Measurements from ENCODE around the gene PRDM16.

Gene PRDM16

DNA sequence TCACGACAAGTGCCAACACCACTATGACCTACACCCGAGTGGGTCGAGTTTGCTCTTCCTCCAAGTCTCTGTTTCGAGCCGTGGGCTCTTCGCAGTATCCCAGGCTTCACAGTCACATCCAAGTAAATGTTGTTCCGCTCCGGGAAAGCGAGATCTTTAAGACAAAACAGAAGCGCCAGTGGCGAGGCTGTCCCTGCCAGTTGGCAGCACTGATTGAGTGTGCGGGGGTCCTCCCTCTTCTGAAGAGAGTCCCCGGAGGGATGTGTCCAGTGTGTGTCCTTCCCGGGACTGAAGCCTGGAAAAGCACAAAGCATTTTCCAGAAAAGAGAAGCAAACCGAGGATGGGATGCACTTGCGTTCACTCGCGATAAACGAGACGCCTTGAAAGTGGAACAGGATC lies 158.9 kb downstream of the PRDM16 start:
- H3K4me3 ChIP-seq (ENCODE audit: low read length in 2 of 2): no peak overlapping the region
- peak overlapping the region; percentile 92 for H3K18ac ChIP-seq (ENCODE audit: low read length)
- H3K4me1 ChIP-seq (ENCODE audit: control insufficient read depth in 2 of 2, insufficient read depth in 1 of 2, low read depth in 1 of 2, low read length in 2 of 2): peaks cover 0 to 31% of the 10 kb centered on the region in 2 donors
- H4K91ac ChIP-seq (ENCODE audit: low read depth, low read length, poor library complexity): no peak overlapping the region
- no peaks in the 10 kb centered on the region for H3K79me1 ChIP-seq (ENCODE audit: low read depth, low read length)
- H2AFZ ChIP-seq (ENCODE audit: low read length): no peak overlapping the region
- H2BK5ac ChIP-seq (ENCODE audit: low read length): no peak overlapping the region
- no peak overlapping the region for H3K4ac ChIP-seq (ENCODE audit: low read length)
- H3K4me2 ChIP-seq (ENCODE audit: insufficient read depth, low read length, poor library complexity, severe bottlenecking): no peak overlapping the region
- H3K9ac ChIP-seq (ENCODE audit: low read depth, low read length, poor library complexity): no peak overlapping the region
- no peak overlapping the region for H3K14ac ChIP-seq (ENCODE audit: low read length)
- peaks cover 0 to 99% (median 0%) of the 10 kb centered on the region in 3 experiments for H3K27me3 ChIP-seq (ENCODE audit: control insufficient read depth in 3 of 3, insufficient read depth in 3 of 3, low read depth in 1 of 3, low read length in 3 of 3)
- H2BK120ac ChIP-seq (ENCODE audit: low read depth, low read length): no peak overlapping the region
- no CpG with 5 or more reads among the region's 20 CpGs for WGBS, 2 donors (ENCODE audit: extremely low coverage in 2 of 2, insufficient read length in 2 of 2, insufficient replicate concordance in 1 of 2)
- H3K27ac ChIP-seq (replicated peaks; ENCODE audit: low read length): no peak overlapping the region
- H3K9me3 ChIP-seq (replicated peaks in 1 of 2; ENCODE audit: control insufficient read depth in 2 of 2, insufficient read depth in 1 of 2, low read depth in 1 of 2, low read length in 2 of 2): no peaks in the 10 kb centered on the region
- DNase-seq (ENCODE audit: low spot score): no peak
- no peaks in the 10 kb centered on the region for H3K36me3 ChIP-seq (replicated peaks in 1 of 2; ENCODE audit: control insufficient read depth in 2 of 2, insufficient read depth in 2 of 2, low read length in 2 of 2)
- peak overlapping the region; percentile 73 for H2AK5ac ChIP-seq (ENCODE audit: low read depth, low read length)
- no peak overlapping the region for H4K8ac ChIP-seq (ENCODE audit: low read depth, low read length)
- peak overlapping the region; percentile 52 for H2BK15ac ChIP-seq (ENCODE audit: low read length)
- H3K23ac ChIP-seq (ENCODE audit: low read depth, low read length, poor library complexity): no peak overlapping the region
- H2BK12ac ChIP-seq (ENCODE audit: low read length): no peak overlapping the region

DNA sequence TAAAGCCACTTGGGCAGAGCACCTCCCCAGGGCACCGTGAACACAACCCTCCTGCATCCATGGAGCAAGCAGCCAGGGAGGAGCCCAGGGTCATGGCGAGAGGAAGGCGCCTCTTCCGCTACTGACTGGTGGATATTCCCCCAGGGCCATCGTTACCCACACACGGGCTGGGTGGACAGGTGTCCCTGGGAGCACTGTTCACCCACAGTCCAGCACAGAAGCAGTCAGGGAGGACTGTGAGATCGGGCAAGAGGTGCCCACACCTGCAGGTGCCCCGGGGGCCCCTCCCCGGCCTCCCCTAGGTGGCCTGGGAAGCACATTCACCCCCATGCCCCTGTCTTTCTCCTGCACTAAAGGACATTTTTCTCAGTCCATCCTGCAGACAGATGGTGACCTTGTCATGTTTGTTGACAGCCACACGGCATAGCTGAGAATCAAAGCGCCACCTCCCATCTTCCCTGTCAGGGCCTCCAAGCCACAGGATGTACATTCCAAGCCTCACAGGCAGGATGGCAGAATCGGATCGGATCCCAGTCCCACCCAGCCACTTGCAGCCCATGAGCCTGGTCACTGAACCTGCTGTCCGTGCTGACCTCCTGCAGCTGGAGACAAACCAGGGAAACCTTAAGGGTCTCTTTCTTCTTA lies 160.2 kb downstream of the PRDM16 start:
- H3K27me3 ChIP-seq (ENCODE audit: control insufficient read depth in 3 of 3, insufficient read depth in 3 of 3, low read depth in 1 of 3, low read length in 3 of 3): peaks cover 0 to 99% (median 0%) of the 10 kb centered on the region in 3 experiments
- H3K4me2 ChIP-seq (ENCODE audit: insufficient read depth, low read length, poor library complexity, severe bottlenecking): no peak overlapping the region
- H3K23ac ChIP-seq (ENCODE audit: low read depth, low read length, poor library complexity): no peak overlapping the region
- H3K4me1 ChIP-seq (ENCODE audit: control insufficient read depth in 2 of 2, insufficient read depth in 1 of 2, low read depth in 1 of 2, low read length in 2 of 2): peaks cover 0 to 29% of the 10 kb centered on the region in 2 donors
- peak overlapping the region; percentile 83 for H2BK15ac ChIP-seq (ENCODE audit: low read length)
- no peak overlapping the region for H2BK5ac ChIP-seq (ENCODE audit: low read length)
- H3K14ac ChIP-seq (ENCODE audit: low read length): peak overlapping the region; percentile 48
- H3K9me3 ChIP-seq (replicated peaks in 1 of 2; ENCODE audit: control insufficient read depth in 2 of 2, insufficient read depth in 1 of 2, low read depth in 1 of 2, low read length in 2 of 2): no peaks in the 10 kb centered on the region
- no peak overlapping the region for H3K4ac ChIP-seq (ENCODE audit: low read length)
- no peak for DNase-seq (ENCODE audit: low spot score)
- H4K91ac ChIP-seq (ENCODE audit: low read depth, low read length, poor library complexity): no peak overlapping the region
- no peak overlapping the region for H2BK120ac ChIP-seq (ENCODE audit: low read depth, low read length)
- no peaks in the 10 kb centered on the region for H3K79me1 ChIP-seq (ENCODE audit: low read depth, low read length)
- H3K9ac ChIP-seq (ENCODE audit: low read depth, low read length, poor library complexity): no peak overlapping the region
- WGBS, 2 donors (ENCODE audit: extremely low coverage in 2 of 2, insufficient read length in 2 of 2, insufficient replicate concordance in 1 of 2): no CpG with 5 or more reads among the region's 14 CpGs
- H3K36me3 ChIP-seq (replicated peaks in 1 of 2; ENCODE audit: control insufficient read depth in 2 of 2, insufficient read depth in 2 of 2, low read length in 2 of 2): no peaks in the 10 kb centered on the region
- no peak overlapping the region for H2BK12ac ChIP-seq (ENCODE audit: low read length)
- peak overlapping the region; percentile 50 for H3K18ac ChIP-seq (ENCODE audit: low read length)
- no peak overlapping the region for H3K27ac ChIP-seq (replicated peaks; ENCODE audit: low read length)
- peak overlapping the region; percentile 73 for H2AK5ac ChIP-seq (ENCODE audit: low read depth, low read length)
- no peak overlapping the region for H2AFZ ChIP-seq (ENCODE audit: low read length)
- H4K8ac ChIP-seq (ENCODE audit: low read depth, low read length): no peak overlapping the region
- no peak overlapping the region for H3K4me3 ChIP-seq (ENCODE audit: low read length in 2 of 2)

- H3K79me1 ChIP-seq (ENCODE audit: low read depth, low read length): no peaks in the 10 kb centered on the region
- H3K4me1 ChIP-seq (ENCODE audit: control insufficient read depth in 2 of 2, insufficient read depth in 1 of 2, low read depth in 1 of 2, low read length in 2 of 2): peaks cover 0 to 30% of the 10 kb centered on the region in 2 donors
- H3K36me3 ChIP-seq (replicated peaks in 1 of 2; ENCODE audit: control insufficient read depth in 2 of 2, insufficient read depth in 2 of 2, low read length in 2 of 2): no peaks in the 10 kb centered on the region
- H4K91ac ChIP-seq (ENCODE audit: low read depth, low read length, poor library complexity): no peak overlapping the region
- no peak for DNase-seq (ENCODE audit: low spot score)
- H3K4me2 ChIP-seq (ENCODE audit: insufficient read depth, low read length, poor library complexity, severe bottlenecking): no peak overlapping the region
- H3K27ac ChIP-seq (replicated peaks; ENCODE audit: low read length): no peak overlapping the region
- no peak overlapping the region for H3K4ac ChIP-seq (ENCODE audit: low read length)
- peak overlapping the region; percentile 48 for H3K23ac ChIP-seq (ENCODE audit: low read depth, low read length, poor library complexity)
- H3K27me3 ChIP-seq (ENCODE audit: control insufficient read depth in 3 of 3, insufficient read depth in 3 of 3, low read depth in 1 of 3, low read length in 3 of 3): peaks cover 0 to 98% (median 0%) of the 10 kb centered on the region in 3 experiments
- H2AK5ac ChIP-seq (ENCODE audit: low read depth, low read length): peak overlapping the region; percentile 47
- H2BK120ac ChIP-seq (ENCODE audit: low read depth, low read length): no peak overlapping the region
- no peak overlapping the region for H3K4me3 ChIP-seq (ENCODE audit: low read length in 2 of 2)
- H4K8ac ChIP-seq (ENCODE audit: low read depth, low read length): no peak overlapping the region
- H3K9me3 ChIP-seq (replicated peaks in 1 of 2; ENCODE audit: control insufficient read depth in 2 of 2, insufficient read depth in 1 of 2, low read depth in 1 of 2, low read length in 2 of 2): no peaks in the 10 kb centered on the region
- no peak overlapping the region for H2AFZ ChIP-seq (ENCODE audit: low read length)
- no CpG with 5 or more reads among the region's 15 CpGs for WGBS, 2 donors (ENCODE audit: extremely low coverage in 2 of 2, insufficient read length in 2 of 2, insufficient replicate concordance in 1 of 2)
- peak overlapping the region; percentile 14 for H2BK12ac ChIP-seq (ENCODE audit: low read length)
- H2BK5ac ChIP-seq (ENCODE audit: low read length): no peak overlapping the region
- peak overlapping the region; percentile 39 for H3K14ac ChIP-seq (ENCODE audit: low read length)
- H3K18ac ChIP-seq (ENCODE audit: low read length): peak overlapping the region; percentile 79
- peak overlapping the region; percentile 36 for H3K9ac ChIP-seq (ENCODE audit: low read depth, low read length, poor library complexity)
- no peak overlapping the region for H2BK15ac ChIP-seq (ENCODE audit: low read length)
Measured at GRCh38 chr1:3230553-3230952, 161.6 kb downstream of the PRDM16 start.

GRCh38 chr1:3231245-3231644 lies 162.2 kb downstream of the PRDM16 start:
- no peak overlapping the region for H3K4ac ChIP-seq (ENCODE audit: low read length)
- peak overlapping the region; percentile 61 for H2AK5ac ChIP-seq (ENCODE audit: low read depth, low read length)
- no CpG with 5 or more reads among the region's 24 CpGs for WGBS, 2 donors (ENCODE audit: extremely low coverage in 2 of 2, insufficient read length in 2 of 2, insufficient replicate concordance in 1 of 2)

More at GRCh38 chr1:3231245-3231644, 162.2 kb downstream of the PRDM16 start:
- H3K9me3 ChIP-seq (replicated peaks in 1 of 2; ENCODE audit: control insufficient read depth in 2 of 2, insufficient read depth in 1 of 2, low read depth in 1 of 2, low read length in 2 of 2): no peaks in the 10 kb centered on the region
- H3K36me3 ChIP-seq (replicated peaks in 1 of 2; ENCODE audit: control insufficient read depth in 2 of 2, insufficient read depth in 2 of 2, low read length in 2 of 2): no peaks in the 10 kb centered on the region
- no peak overlapping the region for H3K4me2 ChIP-seq (ENCODE audit: insufficient read depth, low read length, poor library complexity, severe bottlenecking)
- peak overlapping the region; percentile 73 for H3K18ac ChIP-seq (ENCODE audit: low read length)
- DNase-seq (ENCODE audit: low spot score): no peak
- H3K14ac ChIP-seq (ENCODE audit: low read length): no peak overlapping the region
- H3K27me3 ChIP-seq (ENCODE audit: control insufficient read depth in 3 of 3, insufficient read depth in 3 of 3, low read depth in 1 of 3, low read length in 3 of 3): peaks cover 0 to 91% (median 0%) of the 10 kb centered on the region in 3 experiments
- H3K23ac ChIP-seq (ENCODE audit: low read depth, low read length, poor library complexity): peak overlapping the region; percentile 47
- no peak overlapping the region for H2BK5ac ChIP-seq (ENCODE audit: low read length)
- H3K9ac ChIP-seq (ENCODE audit: low read depth, low read length, poor library complexity): no peak overlapping the region
- H2AFZ ChIP-seq (ENCODE audit: low read length): no peak overlapping the region
- no peak overlapping the region for H3K4me3 ChIP-seq (ENCODE audit: low read length in 2 of 2)
- no peaks in the 10 kb centered on the region for H3K79me1 ChIP-seq (ENCODE audit: low read depth, low read length)
- H4K91ac ChIP-seq (ENCODE audit: low read depth, low read length, poor library complexity): no peak overlapping the region
- H3K4me1 ChIP-seq (ENCODE audit: control insufficient read depth in 2 of 2, insufficient read depth in 1 of 2, low read depth in 1 of 2, low read length in 2 of 2): peaks cover 0 to 31% of the 10 kb centered on the region in 2 donors
- H3K27ac ChIP-seq (replicated peaks; ENCODE audit: low read length): no peak overlapping the region
- no peak overlapping the region for H2BK12ac ChIP-seq (ENCODE audit: low read length)
- no peak overlapping the region for H4K8ac ChIP-seq (ENCODE audit: low read depth, low read length)
- H2BK120ac ChIP-seq (ENCODE audit: low read depth, low read length): no peak overlapping the region
- no peak overlapping the region for H2BK15ac ChIP-seq (ENCODE audit: low read length)

Measured in neuronal stem cell (in vitro differentiated cells).